ENCODE data around the gene C15orf40.

Gene C15orf40

DNA sequence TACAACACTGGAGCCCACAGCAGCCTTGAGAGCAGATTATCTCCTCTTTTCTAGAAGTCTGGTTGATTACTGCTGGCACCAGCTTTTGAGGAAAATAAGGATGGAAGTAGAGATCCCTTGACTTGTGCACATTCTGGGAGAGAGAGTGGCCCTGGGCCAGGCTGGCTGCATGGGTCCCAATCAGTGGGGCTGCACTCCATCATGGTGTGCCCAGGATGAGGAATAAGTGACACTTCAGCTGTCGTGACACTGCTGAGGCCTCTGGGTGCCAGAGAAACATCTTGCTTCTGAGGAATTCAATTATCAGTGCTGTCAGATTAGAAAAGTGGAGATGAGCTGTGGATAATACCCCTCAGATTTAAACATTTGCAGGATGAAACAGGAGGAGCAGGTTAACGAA, 16.4 kb downstream of the C15orf40 start:
- H3K27ac ChIP-seq = no peak overlapping the region

GRCh38 chr15:82993144-82993543, 18.3 kb downstream of the C15orf40 start:
- Histone ChIP-seq H3K27ac (no peak overlapping the region), H3K4me2 (no peak overlapping the region)
- TF ChIP-seq CTCF (conservative IDR thresholded peaks at IDR 0.05; ENCODE audit: low read depth, low read length) = no peak

More for the DNA sequence above, 16.4 kb downstream of the C15orf40 start:
- Histone ChIP-seq H3K9ac (no peak overlapping the region), H4K20me1 (ENCODE audit: insufficient read depth) (no peaks in the 10 kb centered on the region), H3K4me3 (IDR thresholded peaks at IDR 0.05; ENCODE audit: insufficient read depth, low read depth, low read length) (no peak overlapping the region), H2AFZ (ENCODE audit: low read depth) (no peak overlapping the region), H3K79me2 (ENCODE audit: insufficient read depth, low read depth) (no peaks in the 10 kb centered on the region), H3K36me3 (ENCODE audit: insufficient read depth) (no peaks in the 10 kb centered on the region), H3K4me1 (ENCODE audit: low read depth, poor library complexity, severe bottlenecking) (peaks cover 14% of the 10 kb centered on the region), H3K27me3 (ENCODE audit: insufficient read depth, low read depth) (no peaks in the 10 kb centered on the region), H3K4me2 (no peak overlapping the region)
- no peak for TF ChIP-seq CTCF (conservative IDR thresholded peaks at IDR 0.05; ENCODE audit: low read depth, low read length)

GRCh38 chr15:82992436-82992998, 18.9 kb downstream of the C15orf40 start:
- Histone ChIP-seq H3K36me3 (ENCODE audit: insufficient read depth) (peaks cover 3% of the 10 kb centered on the region; the same call in 1 of the 2 replicates), H3K4me1 (ENCODE audit: low read depth, poor library complexity, severe bottlenecking) (peaks cover 12% of the 10 kb centered on the region), H3K27ac (no peak overlapping the region), H3K4me2 (no peak overlapping the region), H3K27me3 (ENCODE audit: insufficient read depth, low read depth) (no peaks in the 10 kb centered on the region), H3K79me2 (ENCODE audit: insufficient read depth, low read depth) (0 out of 2 replicates have a peak, but pooled peaks cover 3% of the 10 kb centered on the region), H3K9ac (no peak overlapping the region), H4K20me1 (ENCODE audit: insufficient read depth) (no peaks in the 10 kb centered on the region), H2AFZ (ENCODE audit: low read depth) (no peak overlapping the region), H3K4me3 (IDR thresholded peaks at IDR 0.05; ENCODE audit: insufficient read depth, low read depth, low read length) (no peak overlapping the region)
- no peak for TF ChIP-seq CTCF (conservative IDR thresholded peaks at IDR 0.05; ENCODE audit: low read depth, low read length)

More at GRCh38 chr15:82993144-82993543, 18.3 kb downstream of the C15orf40 start:
- H3K27me3 ChIP-seq (ENCODE audit: insufficient read depth, low read depth) = no peaks in the 10 kb centered on the region
- no peaks in the 10 kb centered on the region for H3K79me2 ChIP-seq (ENCODE audit: insufficient read depth, low read depth)
- H3K4me3 ChIP-seq (IDR thresholded peaks at IDR 0.05; ENCODE audit: insufficient read depth, low read depth, low read length) = no peak overlapping the region
- no peak overlapping the region for H3K9ac ChIP-seq
- H3K4me1 ChIP-seq (ENCODE audit: low read depth, poor library complexity, severe bottlenecking) = peaks cover 10% of the 10 kb centered on the region
- H3K36me3 ChIP-seq (ENCODE audit: insufficient read depth) = peaks cover 3% of the 10 kb centered on the region; the same call in 1 of the 2 replicates
- no peaks in the 10 kb centered on the region for H4K20me1 ChIP-seq (ENCODE audit: insufficient read depth)
- H2AFZ ChIP-seq (ENCODE audit: low read depth) = no peak overlapping the region

DNA sequence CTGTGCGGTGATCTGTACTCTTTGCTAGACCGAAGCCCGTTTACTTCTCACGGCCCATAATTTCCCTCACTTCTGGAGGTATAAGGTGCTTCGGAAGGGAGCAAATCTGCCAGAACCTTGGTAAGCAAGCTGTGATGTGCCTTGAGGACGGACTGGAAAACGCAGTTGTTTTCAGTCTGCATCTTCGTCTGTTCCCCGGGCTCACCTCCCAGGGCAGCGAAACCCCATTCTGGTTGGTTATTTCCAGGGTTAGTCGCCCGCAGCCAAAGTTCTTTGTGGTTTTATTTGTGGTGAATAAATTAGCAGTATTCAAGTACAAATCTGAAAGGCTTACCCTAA, 25.0 kb downstream of the C15orf40 start:
- TF ChIP-seq CTCF (conservative IDR thresholded peaks at IDR 0.05; ENCODE audit: low read depth, low read length) = no peak
- peak overlapping the region; percentile 80 for H2AFZ ChIP-seq (ENCODE audit: low read depth)
- H3K4me2 ChIP-seq = peak overlapping the region; percentile 94
- peak overlapping the region; percentile 47; the same call in 1 of the 2 replicates for H3K9ac ChIP-seq
- H3K79me2 ChIP-seq (ENCODE audit: insufficient read depth, low read depth) = peaks cover 12% of the 10 kb centered on the region; the same call in 1 of the 2 replicates
- H3K4me3 ChIP-seq (IDR thresholded peaks at IDR 0.05; ENCODE audit: insufficient read depth, low read depth, low read length) = no peak overlapping the region
- peaks cover 3% of the 10 kb centered on the region; the same call in 1 of the 2 replicates for H3K36me3 ChIP-seq (ENCODE audit: insufficient read depth)
- H3K27ac ChIP-seq = peak overlapping the region; percentile 32; the same call in 1 of the 2 replicates
- no peaks in the 10 kb centered on the region for H3K27me3 ChIP-seq (ENCODE audit: insufficient read depth, low read depth)
- H3K4me1 ChIP-seq (ENCODE audit: low read depth, poor library complexity, severe bottlenecking) = peaks cover 15% of the 10 kb centered on the region
- H4K20me1 ChIP-seq (ENCODE audit: insufficient read depth) = no peaks in the 10 kb centered on the region
